Stimulated activated naive CD8-positive, alpha-beta T cell treated with anti-CD3 and anti-CD28 coated beads, Interleukin-15, amount 100 ng/mL, for 72 hours (primary cell): ENCODE results near the gene TOM1.
A peak's percentile ranks its signal among the peaks of the same experiment; 100 is the strongest.

Source experiments
- ATAC-seq: fragments of 150-1000 bp; cut with Tn5 transposase; 2 replicates; pipeline ENCODE4 v1.10.0; 2021; ENCODE audit warnings: mild to moderate bottlenecking, moderate library complexity
- DNase-seq, 2 donors: peaks; one replicate each; pipeline ENCODE4 v3.0.0; 2021 to 2022
- H3K27ac Mint-ChIP-seq, 2 donors: one replicate each; pipeline ENCODE4 v1.8.0; 2022; ENCODE audit warnings: mild to moderate bottlenecking in 2 of 2, mixed read lengths in 2 of 2, moderate library complexity in 2 of 2
- H3K27me3 Mint-ChIP-seq: one replicate; pipeline ENCODE4 v1.8.0; 2022; ENCODE audit warnings: mixed read lengths
- H3K4me1 Mint-ChIP-seq: one replicate; pipeline ENCODE4 v1.8.0; 2022; ENCODE audit warnings: mild to moderate bottlenecking, mixed read lengths
- H3K4me3 Mint-ChIP-seq, 2 donors: one replicate each; pipeline ENCODE4 v1.8.0; 2022; ENCODE audit warnings: mild to moderate bottlenecking in 2 of 2, mixed read lengths in 2 of 2, moderate library complexity in 1 of 2
- H3K9me3 Mint-ChIP-seq, 2 donors: one replicate each; pipeline ENCODE4 v1.8.0; 2022; ENCODE audit warnings: mixed read lengths in 2 of 2

Gene TOM1

GRCh38 chr22:35299217-35299672 lies 449 bp upstream of the TOM1 start:
- Mint-ChIP-seq H3K27me3 (no peaks in the 10 kb centered on the region), H3K4me3 (peak overlapping the region; percentile 96 to 99), H3K9me3 (no peaks in the 10 kb centered on the region), H3K4me1 (peaks cover 47% of the 10 kb centered on the region), H3K27ac (peak overlapping the region; percentile 7 to 99)
- ATAC-seq (peak; percentile 27), DNase-seq (no peak)

DNA sequence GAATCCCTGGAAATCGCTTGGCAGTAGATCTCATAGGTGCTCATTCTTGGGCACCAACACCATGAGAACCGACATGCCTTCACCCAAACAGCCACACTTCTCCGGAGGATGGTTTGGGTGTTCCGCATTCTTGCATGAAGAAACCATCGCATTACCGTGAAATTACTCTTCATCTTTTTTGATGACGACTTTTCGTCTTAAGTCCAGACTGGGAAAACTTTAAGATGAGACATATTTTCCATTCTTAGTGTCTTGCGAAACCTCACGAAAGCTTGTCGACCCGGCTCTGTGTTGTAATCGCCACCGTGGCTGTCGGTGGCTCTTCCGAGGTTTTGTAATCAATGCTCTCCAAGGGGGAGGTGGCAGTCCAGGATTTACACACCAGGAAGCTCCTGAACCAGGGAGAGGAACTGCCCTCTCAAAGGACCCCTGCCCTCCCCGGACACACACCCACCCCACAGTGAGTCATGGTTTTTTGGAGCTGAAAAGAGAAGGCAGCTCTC lies 1.7 kb downstream of the TOM1 start:
- Mint-ChIP-seq H3K27me3 (no peaks in the 10 kb centered on the region), H3K27ac (peak overlapping the region in 1 of 2 donors; percentile 89), H3K4me1 (peaks cover 66% of the 10 kb centered on the region), H3K9me3 (no peaks in the 10 kb centered on the region), H3K4me3 (peak overlapping the region; percentile 74 to 96)
- no peak for ATAC-seq
- DNase-seq, result no peak

DNA sequence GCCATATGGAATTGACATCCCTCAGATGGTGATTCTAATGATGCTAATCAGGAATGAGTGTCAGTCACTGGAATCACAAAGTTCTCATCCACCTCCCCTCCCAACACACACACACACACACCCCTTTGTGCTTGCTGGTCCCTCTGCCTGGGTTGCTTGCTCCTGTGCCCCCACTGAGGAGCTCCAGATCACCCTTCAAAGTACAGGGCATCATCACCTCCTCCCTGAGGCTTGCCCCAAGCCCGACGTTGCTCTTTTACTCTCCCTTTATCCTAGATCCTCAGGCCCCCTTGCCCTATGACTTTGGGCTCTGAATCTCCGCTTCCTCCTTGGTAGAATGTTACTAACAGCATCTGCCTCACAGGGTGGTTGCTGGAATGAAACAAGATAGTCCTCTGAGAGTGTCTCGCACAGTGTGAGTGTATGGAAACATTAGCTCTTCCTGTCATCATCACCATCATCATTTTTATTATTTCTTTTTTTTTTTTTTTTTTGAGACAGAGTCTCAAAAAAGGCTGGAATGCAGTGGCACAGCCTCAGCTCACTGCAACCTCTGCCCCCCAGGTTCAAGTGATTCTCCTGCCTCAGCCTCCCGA lies 3.4 kb downstream of the TOM1 start:
- H3K9me3 Mint-ChIP-seq, result no peaks in the 10 kb centered on the region
- DNase-seq (no peak), ATAC-seq (no peak)
- H3K4me1 Mint-ChIP-seq, result peaks cover 79% of the 10 kb centered on the region
- H3K27ac Mint-ChIP-seq, result no peak overlapping the region
- H3K27me3 Mint-ChIP-seq, result no peaks in the 10 kb centered on the region
- no peak overlapping the region for H3K4me3 Mint-ChIP-seq

DNA sequence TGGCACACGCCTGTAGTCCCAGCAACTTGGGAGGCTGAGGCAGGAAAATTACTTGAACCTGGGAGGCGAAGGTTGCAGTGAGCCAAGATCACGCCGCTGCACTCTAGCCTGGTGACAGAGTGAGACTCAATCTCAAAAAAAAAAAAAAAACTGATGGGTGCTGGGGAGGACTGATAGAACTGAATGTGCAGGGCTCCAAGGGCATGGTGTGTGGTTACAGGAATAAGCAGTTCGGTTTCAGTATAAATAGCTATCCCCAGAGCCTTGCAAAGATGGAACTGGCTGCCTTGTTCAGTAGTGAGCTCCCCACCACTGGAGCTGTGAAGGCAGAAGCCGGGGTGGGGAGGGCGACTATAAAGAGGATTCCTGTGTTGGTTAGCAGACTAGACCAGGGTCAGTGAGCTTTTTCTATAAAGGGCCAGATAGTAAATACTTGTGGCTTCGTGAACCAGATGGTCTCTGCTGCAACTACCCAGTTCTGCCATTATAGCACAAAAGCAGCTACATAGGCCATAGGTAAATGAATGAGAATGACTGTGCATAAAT lies 5.9 kb downstream of the TOM1 start:
- no peak overlapping the region for H3K27ac Mint-ChIP-seq

GRCh38 chr22:35306350-35306967 lies 6.8 kb downstream of the TOM1 start:
- Mint-ChIP-seq H3K4me1 (peaks cover 92% of the 10 kb centered on the region), H3K27me3 (no peaks in the 10 kb centered on the region), H3K4me3 (no peak overlapping the region), H3K9me3 (no peaks in the 10 kb centered on the region), H3K27ac (no peak overlapping the region)
- ATAC-seq (no peak), DNase-seq (no peak)

More for the DNA sequence above, 5.9 kb downstream of the TOM1 start:
- H3K9me3 Mint-ChIP-seq, result no peaks in the 10 kb centered on the region
- DNase-seq (no peak), ATAC-seq (no peak)
- H3K4me1 Mint-ChIP-seq, result peaks cover 91% of the 10 kb centered on the region
- no peak overlapping the region for H3K4me3 Mint-ChIP-seq
- no peaks in the 10 kb centered on the region for H3K27me3 Mint-ChIP-seq

GRCh38 chr22:35307372-35307771 lies 7.7 kb downstream of the TOM1 start:
- no peaks in the 10 kb centered on the region for H3K27me3 Mint-ChIP-seq
- peaks cover 96% of the 10 kb centered on the region for H3K4me1 Mint-ChIP-seq
- DNase-seq (no peak), ATAC-seq (no peak)
- peak overlapping the region in 1 of 2 donors; percentile 27 for H3K4me3 Mint-ChIP-seq
- H3K27ac Mint-ChIP-seq, result no peak overlapping the region
- H3K9me3 Mint-ChIP-seq, result no peaks in the 10 kb centered on the region

DNA sequence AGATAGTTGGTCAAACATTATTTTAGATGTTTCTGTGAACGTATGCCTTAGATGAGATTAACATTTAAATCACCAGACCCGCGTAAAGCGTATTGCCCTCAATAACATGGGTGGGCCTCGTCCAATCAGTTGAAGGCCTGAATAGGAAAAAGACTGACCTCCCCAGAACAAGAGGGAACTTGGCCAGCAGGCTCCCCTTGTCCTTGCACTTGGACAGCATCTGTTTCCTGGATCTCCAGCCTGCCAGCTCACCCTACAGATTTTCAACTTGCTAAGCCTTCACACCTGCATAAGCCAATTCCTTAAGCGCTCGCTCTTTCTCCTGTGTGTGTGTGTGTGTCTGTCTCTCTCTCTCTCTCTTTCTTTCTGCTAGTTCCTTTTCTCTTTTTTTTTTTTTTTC lies 8.2 kb downstream of the TOM1 start:
- no peak for ATAC-seq
- Mint-ChIP-seq H3K27me3 (no peaks in the 10 kb centered on the region), H3K9me3 (no peaks in the 10 kb centered on the region), H3K4me3 (peak overlapping the region in 1 of 2 donors; percentile 38), H3K27ac (peak overlapping the region in 1 of 2 donors; percentile 86), H3K4me1 (peaks cover 96% of the 10 kb centered on the region)
- DNase-seq, result no peak

DNA sequence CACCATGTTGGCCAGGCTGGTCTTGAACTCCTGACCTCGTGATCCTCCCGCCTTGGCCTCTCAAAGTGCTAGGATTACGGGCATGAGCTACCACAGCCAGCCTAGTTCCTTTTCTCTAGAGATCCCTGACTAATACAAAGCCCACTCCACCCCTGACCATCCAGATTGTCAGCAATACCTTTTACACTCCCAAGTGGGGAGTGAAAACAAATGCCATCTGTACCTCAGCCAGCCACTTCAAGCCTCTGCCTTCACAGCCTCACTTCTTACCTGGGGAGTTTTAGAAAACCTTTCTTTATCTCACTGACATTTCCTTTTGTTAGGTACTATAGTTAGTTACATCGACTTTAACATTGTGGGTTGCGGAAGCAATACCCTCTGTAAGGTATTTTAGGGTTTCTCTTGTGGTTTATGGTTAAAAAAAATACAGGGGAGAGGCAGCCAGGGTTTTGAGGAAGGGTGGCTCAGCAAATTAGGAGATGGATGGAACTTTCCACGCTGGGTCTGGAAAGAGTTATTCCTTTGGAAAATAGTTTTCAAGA lies 8.9 kb downstream of the TOM1 start:
- DNase-seq, result peak in 1 of 2 donors; percentile 9
- H3K9me3 Mint-ChIP-seq, result no peaks in the 10 kb centered on the region
- peak overlapping the region; percentile 56 to 72 for H3K27ac Mint-ChIP-seq
- H3K27me3 Mint-ChIP-seq, result no peaks in the 10 kb centered on the region
- H3K4me3 Mint-ChIP-seq, result peak overlapping the region in 1 of 2 donors; percentile 38
- peaks cover 97% of the 10 kb centered on the region for H3K4me1 Mint-ChIP-seq
- no peak for ATAC-seq

DNA sequence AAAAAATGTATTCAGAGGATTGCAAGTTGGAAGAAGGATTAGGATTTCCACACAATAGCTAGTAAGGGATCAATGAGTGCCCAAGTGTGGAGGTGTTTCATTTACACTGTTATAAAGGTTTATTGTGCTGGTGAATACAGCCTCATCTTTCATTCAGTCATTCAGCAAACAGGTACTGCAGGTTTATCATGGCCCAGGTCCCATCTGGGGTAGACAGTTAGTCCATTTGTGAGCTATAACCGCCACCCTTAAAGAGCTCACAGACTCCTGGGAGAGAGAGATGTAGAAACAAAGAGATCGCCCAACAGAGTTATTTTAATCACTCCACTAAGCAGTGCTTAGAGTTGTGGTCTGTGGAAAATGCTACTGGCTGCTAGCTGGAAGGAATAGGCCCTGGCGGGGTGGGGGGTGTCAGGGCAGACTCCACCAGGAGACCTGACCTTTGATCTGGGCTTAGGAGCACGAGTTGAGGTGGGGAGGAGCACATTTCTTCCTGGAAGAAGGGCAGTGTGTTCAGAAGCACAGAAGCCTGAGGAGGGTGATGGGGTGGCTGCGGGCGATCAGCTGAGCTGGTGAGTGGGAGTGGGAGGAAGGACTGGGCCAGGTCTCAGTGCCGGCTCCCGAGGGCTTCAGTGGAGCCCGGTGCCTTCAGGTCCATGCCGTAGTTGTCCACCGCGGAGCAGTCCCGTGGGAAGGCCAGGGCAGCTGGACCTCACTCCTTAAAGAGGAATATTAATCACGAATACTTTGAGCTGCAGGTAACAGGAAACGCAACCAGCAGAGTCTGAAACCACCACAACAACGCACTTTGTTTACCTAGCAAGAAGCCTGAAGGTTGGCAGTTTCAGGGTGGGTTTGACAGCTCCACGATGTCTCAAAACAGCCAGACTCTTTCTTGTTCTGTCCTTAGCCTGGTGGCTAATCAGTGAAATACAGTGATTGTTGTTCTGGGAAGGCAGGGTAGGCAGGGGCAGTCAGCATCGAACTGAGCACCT lies 11.2 kb downstream of the TOM1 start:
- Mint-ChIP-seq H3K4me1 (peaks cover 87% of the 10 kb centered on the region), H3K9me3 (no peaks in the 10 kb centered on the region), H3K4me3 (peak overlapping the region in 1 of 2 donors; percentile 11), H3K27me3 (no peaks in the 10 kb centered on the region), H3K27ac (peak overlapping the region in 1 of 2 donors; percentile 70)
- no peak for DNase-seq
- no peak for ATAC-seq

- peak overlapping the region in 1 of 2 donors; percentile 51 for H3K27ac Mint-ChIP-seq
- DNase-seq, result no peak
- H3K9me3 Mint-ChIP-seq, result no peaks in the 10 kb centered on the region
- ATAC-seq, result no peak
- no peaks in the 10 kb centered on the region for H3K27me3 Mint-ChIP-seq
- H3K4me1 Mint-ChIP-seq, result peaks cover 79% of the 10 kb centered on the region
- H3K4me3 Mint-ChIP-seq, result no peak overlapping the region
These were observed 11.9 kb downstream of the TOM1 start for GRCh38 chr22:35311551-35311999.

- H3K4me1 Mint-ChIP-seq, result peaks cover 71% of the 10 kb centered on the region
- no peak for DNase-seq
- H3K27ac Mint-ChIP-seq, result peak overlapping the region in 1 of 2 donors; percentile 15
- ATAC-seq, result no peak
- no peaks in the 10 kb centered on the region for H3K27me3 Mint-ChIP-seq
- H3K4me3 Mint-ChIP-seq, result no peak overlapping the region
- no peaks in the 10 kb centered on the region for H3K9me3 Mint-ChIP-seq
These were observed 12.7 kb downstream of the TOM1 start for GRCh38 chr22:35312198-35313059.

GRCh38 chr22:35313311-35314121 lies 13.8 kb downstream of the TOM1 start:
- no peaks in the 10 kb centered on the region for H3K27me3 Mint-ChIP-seq
- H3K9me3 Mint-ChIP-seq, result no peaks in the 10 kb centered on the region
- ATAC-seq (peak; percentile 90), DNase-seq (peak in 1 of 2 donors; percentile 31)
- H3K4me3 Mint-ChIP-seq, result no peak overlapping the region
- H3K27ac Mint-ChIP-seq, result peak overlapping the region in 1 of 2 donors; percentile 61
- peaks cover 60% of the 10 kb centered on the region for H3K4me1 Mint-ChIP-seq

GRCh38 chr22:35314161-35314942 lies 14.7 kb downstream of the TOM1 start:
- Mint-ChIP-seq H3K27me3 (no peaks in the 10 kb centered on the region), H3K27ac (peak overlapping the region; percentile 70 to 87), H3K9me3 (no peaks in the 10 kb centered on the region), H3K4me1 (peaks cover 52% of the 10 kb centered on the region), H3K4me3 (no peak overlapping the region)
- no peak for DNase-seq
- no peak for ATAC-seq
